Measurements from ENCODE around the gene OTP. TPM values are rescaled to one million over a fixed set of nuclear protein-coding genes. Genes with fewer than 3 reads are reported as not detected.

The OTP gene
- total and polyA plus RNA-seq, 3 donors from 2014 or later: 0.37 to 1.5 (median 0.39) TPM

- no peak overlapping the region for H3K4me3 ChIP-seq
- H3K36me3 ChIP-seq (ENCODE audit: low read depth, missing control alignments): no peaks in the 10 kb centered on the region
- no peak for DNase-seq
- intact Hi-C loops (cut with DNase I; ENCODE audit: low total_unique reads): no loop called here
- peaks cover 15% of the 10 kb centered on the region for H3K27me3 ChIP-seq
- TF ChIP-seq CTCF (IDR thresholded peaks at IDR 0.05) (no peak), POLR2A (IDR thresholded peaks at IDR 0.05) (no peak)
- WGBS, 2 donors: 8 to 10% methylated on average over 21 to 42 of the region's 45 CpGs
- no peaks in the 10 kb centered on the region for H3K9me3 ChIP-seq
- H3K4me1 ChIP-seq: no peaks in the 10 kb centered on the region
- H3K27ac ChIP-seq: no peak overlapping the region
Measured at GRCh38 chr5:77640589-77641396, 2.3 kb upstream of the OTP start.

DNA sequence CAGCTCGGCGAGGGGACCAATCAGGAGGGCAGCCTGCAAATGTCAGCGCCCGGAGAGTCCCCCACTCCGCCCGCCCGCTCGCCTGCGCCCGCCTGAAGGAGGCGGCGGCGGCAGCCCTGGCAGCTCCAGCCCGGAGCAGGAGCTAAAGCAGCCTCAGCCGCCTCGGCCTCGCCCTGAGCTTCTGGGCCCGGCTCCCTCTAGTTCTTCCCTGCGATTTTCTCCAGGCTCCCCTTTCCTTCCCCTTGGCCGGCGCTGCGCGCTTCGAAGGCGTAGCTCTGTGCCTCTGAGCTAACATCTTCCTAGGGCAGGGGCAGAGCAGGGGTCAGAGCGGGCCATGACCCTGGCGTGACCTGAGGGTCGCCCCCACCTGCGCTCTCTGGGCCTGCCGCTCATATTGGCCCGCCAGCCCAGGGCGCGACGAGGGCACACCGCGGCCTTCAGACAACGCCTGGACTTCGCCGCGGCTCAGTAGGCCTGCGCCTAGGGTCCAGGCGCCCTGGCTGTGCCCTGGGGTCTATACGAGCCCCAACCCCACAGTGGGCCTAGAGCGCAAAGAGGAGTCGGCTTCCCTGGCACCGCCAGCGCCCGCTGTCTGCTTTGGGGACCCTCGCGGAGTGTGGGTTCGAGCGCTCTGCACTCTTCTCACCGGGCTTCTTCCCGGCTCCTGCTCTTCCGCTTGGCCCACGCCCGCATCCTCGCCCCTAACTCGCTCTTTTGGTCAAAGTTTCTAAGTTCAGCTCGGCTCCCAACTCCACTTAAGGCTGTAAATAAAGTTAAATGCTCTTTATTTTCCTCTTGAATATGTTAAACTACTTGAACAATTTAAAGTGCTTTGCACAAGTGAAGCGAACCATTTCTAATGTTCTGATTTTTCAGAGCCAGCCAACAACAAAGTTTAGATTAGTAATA lies 504 bp upstream of the OTP start:
- Histone ChIP-seq H3K4me3 (peak overlapping the region in 1 of 2 donors; percentile 3), H3K36me3 (ENCODE audit: low read depth, missing control alignments) (no peaks in the 10 kb centered on the region), H3K4me1 (no peaks in the 10 kb centered on the region), H3K27me3 (peaks cover 15% of the 10 kb centered on the region), H3K9me3 (no peaks in the 10 kb centered on the region), H3K27ac (no peak overlapping the region)
- 12 to 13% methylated on average over 50 to 61 of the region's 61 CpGs for WGBS, 2 donors
- TF ChIP-seq CTCF (IDR thresholded peaks at IDR 0.05) (no peak), POLR2A (IDR thresholded peaks at IDR 0.05) (no peak)
- intact Hi-C loops (cut with DNase I; ENCODE audit: low total_unique reads): no loop called here
- DNase-seq: no peak

DNA sequence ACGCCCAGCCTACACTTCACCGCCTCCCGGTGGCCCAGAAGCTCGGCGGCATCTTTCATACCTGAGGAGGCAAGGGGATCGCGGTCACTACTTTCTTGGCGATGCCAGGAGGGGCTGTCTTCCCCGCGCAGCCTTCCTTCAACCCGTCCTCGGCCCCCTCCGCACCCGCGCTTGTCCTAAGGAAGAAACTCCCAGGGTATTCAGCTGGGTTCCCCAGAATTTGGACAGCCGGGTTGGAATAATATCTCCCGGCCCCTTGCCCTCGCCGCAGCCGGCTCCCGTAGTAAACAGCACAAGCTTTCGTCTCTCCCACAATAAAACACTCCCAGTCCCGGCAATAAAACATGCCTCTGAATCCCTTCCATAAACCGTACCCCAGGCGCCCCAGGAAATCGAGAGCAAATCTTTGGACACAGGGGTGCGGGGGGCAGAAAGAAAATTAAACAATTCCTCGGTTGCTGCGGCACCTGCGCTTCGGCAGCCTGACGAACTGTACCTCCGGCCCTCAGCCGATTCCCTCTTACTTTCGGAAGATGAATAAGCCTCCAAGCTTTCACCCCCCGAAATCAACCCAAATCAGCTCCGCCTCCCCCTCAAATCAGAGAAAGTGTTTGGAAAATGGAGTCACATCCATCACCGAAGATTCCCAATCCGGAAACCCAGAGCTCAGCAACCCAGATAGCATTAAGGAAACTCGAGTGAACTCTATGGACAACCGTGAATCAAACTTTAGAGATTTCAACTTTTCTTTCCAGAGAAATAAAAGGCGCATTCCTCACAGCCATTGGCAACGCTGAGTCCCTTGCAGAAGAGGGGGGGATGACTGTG lies 1.1 kb downstream of the OTP start:
- WGBS, 2 donors: 6 to 11% methylated on average over 35 to 43 of the region's 43 CpGs
- TF ChIP-seq POLR2A (IDR thresholded peaks at IDR 0.05) (no peak), CTCF (IDR thresholded peaks at IDR 0.05) (no peak)
- H3K4me3 ChIP-seq: no peak overlapping the region

DNA sequence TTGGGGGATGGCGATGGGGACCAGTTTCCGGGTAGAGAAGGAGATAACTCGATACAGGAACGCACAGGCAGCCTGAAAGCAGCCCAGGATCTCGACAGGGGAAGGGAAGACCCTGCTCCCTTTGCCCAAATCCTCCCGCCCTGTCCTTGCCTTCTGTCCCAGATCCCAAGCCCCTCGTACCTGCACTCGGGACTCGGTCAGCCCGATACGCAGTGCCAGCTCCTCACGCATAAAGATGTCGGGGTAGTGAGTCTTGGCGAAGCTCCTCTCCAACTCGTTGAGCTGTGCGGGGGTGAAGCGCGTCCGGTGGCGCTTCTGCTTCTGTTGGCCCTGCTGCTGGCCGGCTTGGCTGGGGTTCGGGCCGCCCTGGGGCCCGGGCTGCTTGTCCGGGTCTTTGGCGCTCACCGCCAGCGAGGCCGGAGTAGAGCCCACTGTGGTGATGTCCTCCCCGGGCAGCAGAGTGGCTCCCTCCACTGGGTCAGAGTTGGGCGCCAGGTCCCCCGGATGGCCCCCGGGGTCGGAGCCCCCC lies 1.8 kb downstream of the OTP start:
- no peak overlapping the region for H3K27ac ChIP-seq
- WGBS, 2 donors: 4 to 13% methylated on average over 4 to 25 of the region's 34 CpGs
- H3K4me3 ChIP-seq: no peak overlapping the region
- H3K36me3 ChIP-seq (ENCODE audit: low read depth, missing control alignments): no peaks in the 10 kb centered on the region
- DNase-seq: no peak
- no peaks in the 10 kb centered on the region for H3K4me1 ChIP-seq
- intact Hi-C loops (cut with DNase I; ENCODE audit: low total_unique reads): no loop called here
- peaks cover 6% of the 10 kb centered on the region for H3K27me3 ChIP-seq
- no peaks in the 10 kb centered on the region for H3K9me3 ChIP-seq
- no peak for TF ChIP-seq POLR2A (IDR thresholded peaks at IDR 0.05)
- TF ChIP-seq CTCF (IDR thresholded peaks at IDR 0.05): no peak

More for the DNA sequence above, 1.1 kb downstream of the OTP start:
- Histone ChIP-seq H3K9me3 (no peaks in the 10 kb centered on the region), H3K4me1 (no peaks in the 10 kb centered on the region), H3K27me3 (peaks cover 10% of the 10 kb centered on the region), H3K27ac (no peak overlapping the region), H3K36me3 (ENCODE audit: low read depth, missing control alignments) (no peaks in the 10 kb centered on the region)
- DNase-seq: no peak
- intact Hi-C loops (cut with DNase I; ENCODE audit: low total_unique reads): no loop called here
